Measurements from ENCODE around the gene MUSK. TPM values are rescaled to one million over a fixed set of nuclear protein-coding genes. Genes with fewer than 3 reads are reported as not detected.

The MUSK gene
- total RNA-seq, 1 experiment from 2014 or later, result not detected

GRCh38 chr9:110764006-110764405, 95.4 kb downstream of the MUSK start (continued):
- TF ChIP-seq, protein P1, sequence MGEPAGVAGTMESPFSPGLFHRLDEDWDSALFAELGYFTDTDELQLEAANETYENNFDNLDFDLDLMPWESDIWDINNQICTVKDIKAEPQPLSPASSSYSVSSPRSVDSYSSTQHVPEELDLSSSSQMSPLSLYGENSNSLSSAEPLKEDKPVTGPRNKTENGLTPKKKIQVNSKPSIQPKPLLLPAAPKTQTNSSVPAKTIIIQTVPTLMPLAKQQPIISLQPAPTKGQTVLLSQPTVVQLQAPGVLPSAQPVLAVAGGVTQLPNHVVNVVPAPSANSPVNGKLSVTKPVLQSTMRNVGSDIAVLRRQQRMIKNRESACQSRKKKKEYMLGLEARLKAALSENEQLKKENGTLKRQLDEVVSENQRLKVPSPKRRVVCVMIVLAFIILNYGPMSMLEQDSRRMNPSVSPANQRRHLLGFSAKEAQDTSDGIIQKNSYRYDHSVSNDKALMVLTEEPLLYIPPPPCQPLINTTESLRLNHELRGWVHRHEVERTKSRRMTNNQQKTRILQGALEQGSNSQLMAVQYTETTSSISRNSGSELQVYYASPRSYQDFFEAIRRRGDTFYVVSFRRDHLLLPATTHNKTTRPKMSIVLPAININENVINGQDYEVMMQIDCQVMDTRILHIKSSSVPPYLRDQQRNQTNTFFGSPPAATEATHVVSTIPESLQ (CRISPR knock-in tag; IDR thresholded peaks at IDR 0.05), result no peak
- TF ChIP-seq SMAD4 (CRISPR knock-in tag; IDR thresholded peaks at IDR 0.05) (no peak), TEAD4 (CRISPR knock-in tag; IDR thresholded peaks at IDR 0.05) (no peak), JUN (CRISPR knock-in tag; IDR thresholded peaks at IDR 0.05) (no peak), ATF2 (CRISPR knock-in tag; IDR thresholded peaks at IDR 0.05; ENCODE audit: borderline replicate concordance, low read depth) (no peak), ZNF532 (CRISPR knock-in tag; IDR thresholded peaks at IDR 0.05; ENCODE audit: borderline replicate concordance) (no peak)
- TF ChIP-seq, protein P2, sequence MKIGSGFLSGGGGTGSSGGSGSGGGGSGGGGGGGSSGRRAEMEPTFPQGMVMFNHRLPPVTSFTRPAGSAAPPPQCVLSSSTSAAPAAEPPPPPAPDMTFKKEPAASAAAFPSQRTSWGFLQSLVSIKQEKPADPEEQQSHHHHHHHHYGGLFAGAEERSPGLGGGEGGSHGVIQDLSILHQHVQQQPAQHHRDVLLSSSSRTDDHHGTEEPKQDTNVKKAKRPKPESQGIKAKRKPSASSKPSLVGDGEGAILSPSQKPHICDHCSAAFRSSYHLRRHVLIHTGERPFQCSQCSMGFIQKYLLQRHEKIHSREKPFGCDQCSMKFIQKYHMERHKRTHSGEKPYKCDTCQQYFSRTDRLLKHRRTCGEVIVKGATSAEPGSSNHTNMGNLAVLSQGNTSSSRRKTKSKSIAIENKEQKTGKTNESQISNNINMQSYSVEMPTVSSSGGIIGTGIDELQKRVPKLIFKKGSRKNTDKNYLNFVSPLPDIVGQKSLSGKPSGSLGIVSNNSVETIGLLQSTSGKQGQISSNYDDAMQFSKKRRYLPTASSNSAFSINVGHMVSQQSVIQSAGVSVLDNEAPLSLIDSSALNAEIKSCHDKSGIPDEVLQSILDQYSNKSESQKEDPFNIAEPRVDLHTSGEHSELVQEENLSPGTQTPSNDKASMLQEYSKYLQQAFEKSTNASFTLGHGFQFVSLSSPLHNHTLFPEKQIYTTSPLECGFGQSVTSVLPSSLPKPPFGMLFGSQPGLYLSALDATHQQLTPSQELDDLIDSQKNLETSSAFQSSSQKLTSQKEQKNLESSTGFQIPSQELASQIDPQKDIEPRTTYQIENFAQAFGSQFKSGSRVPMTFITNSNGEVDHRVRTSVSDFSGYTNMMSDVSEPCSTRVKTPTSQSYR (CRISPR knock-in tag; IDR thresholded peaks at IDR 0.05), result no peak

- no peaks in the 10 kb centered on the region for H3K9me3 Mint-ChIP-seq
- H3K27me3 Mint-ChIP-seq (ENCODE audit: low read depth), result no peaks in the 10 kb centered on the region
- no peak for ATAC-seq
- no peak overlapping the region for H3K4me3 Mint-ChIP-seq
- CTCF ChIA-PET, result no interaction called here
- POLR2A ChIA-PET, result no interaction called here
- peaks cover 4% of the 10 kb centered on the region for H3K4me1 Mint-ChIP-seq
- no peak for DNase-seq (ENCODE audit: low spot score)
- H3K36me3 Mint-ChIP-seq, result no peaks in the 10 kb centered on the region
- H3K27ac Mint-ChIP-seq, result no peak overlapping the region
- TF ChIP-seq, protein P3, sequence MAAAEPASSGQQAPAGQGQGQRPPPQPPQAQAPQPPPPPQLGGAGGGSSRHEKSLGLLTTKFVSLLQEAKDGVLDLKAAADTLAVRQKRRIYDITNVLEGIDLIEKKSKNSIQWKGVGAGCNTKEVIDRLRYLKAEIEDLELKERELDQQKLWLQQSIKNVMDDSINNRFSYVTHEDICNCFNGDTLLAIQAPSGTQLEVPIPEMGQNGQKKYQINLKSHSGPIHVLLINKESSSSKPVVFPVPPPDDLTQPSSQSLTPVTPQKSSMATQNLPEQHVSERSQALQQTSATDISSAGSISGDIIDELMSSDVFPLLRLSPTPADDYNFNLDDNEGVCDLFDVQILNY (CRISPR knock-in tag; IDR thresholded peaks at IDR 0.05), result no peak
- TF ChIP-seq ZNF532 (CRISPR knock-in tag; IDR thresholded peaks at IDR 0.05; ENCODE audit: borderline replicate concordance) (no peak), PRDM15 (CRISPR knock-in tag; IDR thresholded peaks at IDR 0.05) (no peak)
- TF ChIP-seq, protein P4, sequence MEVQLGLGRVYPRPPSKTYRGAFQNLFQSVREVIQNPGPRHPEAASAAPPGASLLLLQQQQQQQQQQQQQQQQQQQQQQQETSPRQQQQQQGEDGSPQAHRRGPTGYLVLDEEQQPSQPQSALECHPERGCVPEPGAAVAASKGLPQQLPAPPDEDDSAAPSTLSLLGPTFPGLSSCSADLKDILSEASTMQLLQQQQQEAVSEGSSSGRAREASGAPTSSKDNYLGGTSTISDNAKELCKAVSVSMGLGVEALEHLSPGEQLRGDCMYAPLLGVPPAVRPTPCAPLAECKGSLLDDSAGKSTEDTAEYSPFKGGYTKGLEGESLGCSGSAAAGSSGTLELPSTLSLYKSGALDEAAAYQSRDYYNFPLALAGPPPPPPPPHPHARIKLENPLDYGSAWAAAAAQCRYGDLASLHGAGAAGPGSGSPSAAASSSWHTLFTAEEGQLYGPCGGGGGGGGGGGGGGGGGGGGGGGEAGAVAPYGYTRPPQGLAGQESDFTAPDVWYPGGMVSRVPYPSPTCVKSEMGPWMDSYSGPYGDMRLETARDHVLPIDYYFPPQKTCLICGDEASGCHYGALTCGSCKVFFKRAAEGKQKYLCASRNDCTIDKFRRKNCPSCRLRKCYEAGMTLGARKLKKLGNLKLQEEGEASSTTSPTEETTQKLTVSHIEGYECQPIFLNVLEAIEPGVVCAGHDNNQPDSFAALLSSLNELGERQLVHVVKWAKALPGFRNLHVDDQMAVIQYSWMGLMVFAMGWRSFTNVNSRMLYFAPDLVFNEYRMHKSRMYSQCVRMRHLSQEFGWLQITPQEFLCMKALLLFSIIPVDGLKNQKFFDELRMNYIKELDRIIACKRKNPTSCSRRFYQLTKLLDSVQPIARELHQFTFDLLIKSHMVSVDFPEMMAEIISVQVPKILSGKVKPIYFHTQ (CRISPR knock-in tag; IDR thresholded peaks at IDR 0.05), result no peak
Measured at GRCh38 chr9:110765926-110766325, 97.3 kb downstream of the MUSK start.
